ENCODE results near the gene GRID2.

GRID2 gene

DNA sequence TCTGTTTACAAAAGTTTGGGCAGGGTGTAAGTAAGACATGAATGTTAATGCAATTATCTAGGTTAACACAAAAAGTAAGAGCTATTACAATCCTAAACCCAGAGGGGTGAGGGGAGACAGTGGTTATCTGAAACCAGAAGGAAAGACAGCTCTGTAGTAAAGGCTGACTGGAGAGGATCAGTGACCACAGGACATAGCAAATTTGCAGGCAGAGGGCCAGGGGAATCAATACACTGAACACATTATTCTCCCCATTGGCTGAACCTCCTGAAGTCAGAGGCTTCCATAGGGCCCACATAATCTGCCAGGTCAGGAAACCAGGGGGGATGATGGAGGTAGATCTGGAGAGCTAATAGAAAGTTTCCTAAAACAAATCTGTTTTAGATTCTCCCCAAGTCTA lies 835.4 kb downstream of the GRID2 start:
- TF ChIP-seq POLR2AphosphoS5 (IDR thresholded peaks at IDR 0.05; ENCODE audit: low read depth, low read length) (no peak), FOXP2 (optimal IDR thresholded peaks at IDR 0.05; ENCODE audit: borderline replicate concordance, extremely low read depth, extremely low read length, insufficient read depth) (no peak), SIN3A (IDR thresholded peaks at IDR 0.05; ENCODE audit: borderline replicate concordance, insufficient read depth, low read length) (no peak), TAF1 (IDR thresholded peaks at IDR 0.05; ENCODE audit: borderline replicate concordance, insufficient read depth, low read length) (no peak)
- TF ChIP-seq, protein P1, sequence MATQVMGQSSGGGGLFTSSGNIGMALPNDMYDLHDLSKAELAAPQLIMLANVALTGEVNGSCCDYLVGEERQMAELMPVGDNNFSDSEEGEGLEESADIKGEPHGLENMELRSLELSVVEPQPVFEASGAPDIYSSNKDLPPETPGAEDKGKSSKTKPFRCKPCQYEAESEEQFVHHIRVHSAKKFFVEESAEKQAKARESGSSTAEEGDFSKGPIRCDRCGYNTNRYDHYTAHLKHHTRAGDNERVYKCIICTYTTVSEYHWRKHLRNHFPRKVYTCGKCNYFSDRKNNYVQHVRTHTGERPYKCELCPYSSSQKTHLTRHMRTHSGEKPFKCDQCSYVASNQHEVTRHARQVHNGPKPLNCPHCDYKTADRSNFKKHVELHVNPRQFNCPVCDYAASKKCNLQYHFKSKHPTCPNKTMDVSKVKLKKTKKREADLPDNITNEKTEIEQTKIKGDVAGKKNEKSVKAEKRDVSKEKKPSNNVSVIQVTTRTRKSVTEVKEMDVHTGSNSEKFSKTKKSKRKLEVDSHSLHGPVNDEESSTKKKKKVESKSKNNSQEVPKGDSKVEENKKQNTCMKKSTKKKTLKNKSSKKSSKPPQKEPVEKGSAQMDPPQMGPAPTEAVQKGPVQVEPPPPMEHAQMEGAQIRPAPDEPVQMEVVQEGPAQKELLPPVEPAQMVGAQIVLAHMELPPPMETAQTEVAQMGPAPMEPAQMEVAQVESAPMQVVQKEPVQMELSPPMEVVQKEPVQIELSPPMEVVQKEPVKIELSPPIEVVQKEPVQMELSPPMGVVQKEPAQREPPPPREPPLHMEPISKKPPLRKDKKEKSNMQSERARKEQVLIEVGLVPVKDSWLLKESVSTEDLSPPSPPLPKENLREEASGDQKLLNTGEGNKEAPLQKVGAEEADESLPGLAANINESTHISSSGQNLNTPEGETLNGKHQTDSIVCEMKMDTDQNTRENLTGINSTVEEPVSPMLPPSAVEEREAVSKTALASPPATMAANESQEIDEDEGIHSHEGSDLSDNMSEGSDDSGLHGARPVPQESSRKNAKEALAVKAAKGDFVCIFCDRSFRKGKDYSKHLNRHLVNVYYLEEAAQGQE (IDR thresholded peaks at IDR 0.05; ENCODE audit: insufficient read depth in 1 of 2, low read depth in 2 of 2, low read length in 2 of 2): no peak

DNA sequence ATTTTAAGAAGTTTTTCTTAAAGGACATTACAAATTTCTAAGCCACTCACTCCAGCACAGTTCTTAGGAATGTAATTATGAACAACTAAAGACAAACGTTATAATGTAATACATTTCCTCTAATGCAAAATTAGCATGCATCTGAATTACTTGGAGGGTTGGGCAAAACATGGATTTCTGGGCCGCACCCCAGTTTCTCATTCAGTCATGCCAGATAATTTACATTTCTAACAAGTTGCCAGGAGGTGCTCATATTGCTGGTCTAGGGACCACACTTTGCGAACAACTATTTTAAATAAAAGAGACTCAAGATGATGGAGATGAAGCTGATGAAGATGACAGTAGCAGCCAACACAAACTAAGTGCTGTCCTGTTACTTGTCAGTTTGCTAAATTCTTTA lies 840.1 kb downstream of the GRID2 start:
- TF ChIP-seq FOXP2 (optimal IDR thresholded peaks at IDR 0.05; ENCODE audit: borderline replicate concordance, extremely low read depth, extremely low read length, insufficient read depth): no peak
- TF ChIP-seq POLR2AphosphoS5 (IDR thresholded peaks at IDR 0.05; ENCODE audit: low read depth, low read length): no peak
- no peak for TF ChIP-seq SIN3A (IDR thresholded peaks at IDR 0.05; ENCODE audit: borderline replicate concordance, insufficient read depth, low read length)
- no peak for TF ChIP-seq TAF1 (IDR thresholded peaks at IDR 0.05; ENCODE audit: borderline replicate concordance, insufficient read depth, low read length)
- TF ChIP-seq, protein P1 (IDR thresholded peaks at IDR 0.05; ENCODE audit: insufficient read depth in 1 of 2, low read depth in 2 of 2, low read length in 2 of 2): no peak

DNA sequence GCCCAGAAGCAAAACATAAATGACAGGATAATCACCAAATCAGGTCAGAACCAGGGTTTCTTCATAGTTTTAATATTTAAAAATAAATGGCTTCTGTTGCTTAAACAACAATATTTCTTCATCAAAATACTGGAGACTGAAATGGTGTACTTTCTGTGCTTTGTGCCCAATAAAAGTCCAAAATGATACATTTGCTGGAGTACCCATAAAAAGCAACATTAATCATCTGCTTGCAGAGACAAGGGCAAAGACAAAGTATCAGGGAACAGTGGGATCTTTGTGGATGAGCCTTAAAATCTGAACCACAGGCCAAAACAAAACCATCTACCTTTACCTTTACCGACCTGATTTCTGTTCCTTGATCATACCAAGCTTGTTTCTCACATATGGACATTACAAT lies 840.9 kb downstream of the GRID2 start:
- TF ChIP-seq, protein P1 (IDR thresholded peaks at IDR 0.05; ENCODE audit: insufficient read depth in 1 of 2, low read depth in 2 of 2, low read length in 2 of 2): no peak
- TF ChIP-seq FOXP2 (optimal IDR thresholded peaks at IDR 0.05; ENCODE audit: borderline replicate concordance, extremely low read depth, extremely low read length, insufficient read depth) (no peak), POLR2AphosphoS5 (IDR thresholded peaks at IDR 0.05; ENCODE audit: low read depth, low read length) (no peak), SIN3A (IDR thresholded peaks at IDR 0.05; ENCODE audit: borderline replicate concordance, insufficient read depth, low read length) (no peak), TAF1 (IDR thresholded peaks at IDR 0.05; ENCODE audit: borderline replicate concordance, insufficient read depth, low read length) (no peak)

DNA sequence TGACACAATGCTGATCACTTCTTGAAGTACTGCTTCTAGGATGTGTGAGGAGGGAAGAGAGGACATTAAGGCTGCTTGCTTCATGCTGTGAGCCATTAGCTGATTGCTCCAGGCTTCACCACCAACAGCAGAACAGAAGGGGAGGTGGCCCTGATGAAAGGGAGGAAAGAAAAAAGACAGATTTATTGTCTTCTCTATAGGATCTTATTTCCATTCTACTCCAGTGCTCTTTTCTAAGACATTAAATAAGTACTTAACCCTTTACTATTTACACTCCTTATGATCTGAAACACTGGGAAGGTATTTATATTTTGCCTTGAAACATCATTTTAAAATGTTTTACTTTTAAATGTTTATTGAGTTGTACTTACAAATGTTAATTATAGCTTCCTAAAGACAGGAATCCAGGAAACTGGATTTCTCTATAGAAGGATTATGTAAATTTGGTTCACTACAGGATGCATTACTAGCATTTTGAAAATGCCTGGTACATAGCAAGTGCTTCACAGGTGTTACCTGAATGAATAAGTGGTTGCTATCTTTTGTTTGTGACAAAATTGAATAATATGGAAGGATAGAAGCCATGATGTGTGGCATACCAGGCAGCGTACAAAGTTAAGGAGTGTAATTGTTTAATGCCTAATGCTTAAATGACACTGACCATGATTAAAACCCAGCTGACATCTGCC lies 843.9 kb downstream of the GRID2 start:
- TF ChIP-seq POLR2AphosphoS5 (IDR thresholded peaks at IDR 0.05; ENCODE audit: low read depth, low read length) (no peak), TAF1 (IDR thresholded peaks at IDR 0.05; ENCODE audit: borderline replicate concordance, insufficient read depth, low read length) (no peak), FOXP2 (optimal IDR thresholded peaks at IDR 0.05; ENCODE audit: borderline replicate concordance, extremely low read depth, extremely low read length, insufficient read depth) (no peak), SIN3A (IDR thresholded peaks at IDR 0.05; ENCODE audit: borderline replicate concordance, insufficient read depth, low read length) (no peak)

DNA sequence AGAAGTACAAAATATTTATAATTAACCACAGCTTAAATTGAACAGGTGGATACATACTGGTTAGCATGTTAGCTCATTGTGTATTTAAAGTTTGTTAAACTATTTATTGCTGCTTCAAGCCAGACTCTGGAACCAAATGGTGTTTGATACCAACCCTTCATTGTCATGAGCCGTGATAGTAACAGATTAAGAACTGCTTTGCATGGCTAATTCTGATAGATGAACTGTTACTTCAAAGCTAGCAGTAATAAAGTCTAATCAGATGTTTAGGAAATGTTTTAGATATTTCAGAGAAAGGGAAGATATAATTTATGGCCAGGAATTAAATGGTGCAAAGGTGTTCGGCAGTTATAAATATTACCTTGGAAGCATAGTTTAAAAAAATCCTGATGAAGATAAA lies 848.7 kb downstream of the GRID2 start:
- TF ChIP-seq SIN3A (IDR thresholded peaks at IDR 0.05; ENCODE audit: borderline replicate concordance, insufficient read depth, low read length): no peak

DNA sequence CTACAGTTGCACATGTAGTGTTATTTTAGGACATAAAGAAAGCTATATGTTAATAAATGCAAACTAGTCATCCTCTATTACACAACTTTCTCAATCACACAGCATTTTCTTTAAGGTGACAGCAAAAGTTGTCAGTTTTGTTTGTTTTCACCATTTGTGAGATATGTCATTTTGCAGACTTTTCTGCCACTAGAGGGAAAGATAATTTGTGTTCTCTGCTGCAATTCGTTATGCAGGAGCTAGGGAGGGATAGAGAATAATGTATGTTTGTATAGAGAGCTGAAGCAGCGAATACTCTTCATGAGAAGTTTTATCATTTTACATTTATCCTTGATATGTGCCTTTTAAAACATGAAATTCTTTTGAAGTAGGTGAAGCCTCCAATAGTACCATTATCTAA lies 854.2 kb downstream of the GRID2 start:
- no peak for TF ChIP-seq FOXP2 (optimal IDR thresholded peaks at IDR 0.05; ENCODE audit: borderline replicate concordance, extremely low read depth, extremely low read length, insufficient read depth)
- TF ChIP-seq POLR2AphosphoS5 (IDR thresholded peaks at IDR 0.05; ENCODE audit: low read depth, low read length): no peak
- no peak for TF ChIP-seq TAF1 (IDR thresholded peaks at IDR 0.05; ENCODE audit: borderline replicate concordance, insufficient read depth, low read length)
